K562 (cell line): Measurements from ENCODE around the gene SPRING1. TPM values are rescaled to one million over a fixed set of nuclear protein-coding genes. Genes with fewer than 3 reads are reported as not detected.

Experiments
- ATAC-seq: fragments of 200-7000 bp; cut with Tn5 transposase; 3 replicates; pipeline ENCODE4 v1.9.1; 2020; ENCODE audit warnings: moderate library complexity
- BruUV-seq: library from RNA; stranded (reverse); fragments of 400-500 nt; replicated peaks from 2 replicates; lab custom pipeline; 2021; lab: Mats Ljungman, UMichigan
- CTCF ChIA-PET: fragments of 300-600 bp; formaldehyde crosslinking; extraction: SDS; loops from one replicate; lab custom pipeline; 2021; ENCODE audit warnings: low intra/inter-chr PET ratio; lab: Yijun Ruan, JAX
- POLR2A ChIA-PET: fragments of 300-600, 350-650 bp; sonication (Branson Sonifier 250); formaldehyde crosslinking; extraction: SDS; loops from one replicate; lab custom pipeline; 2021; ENCODE audit warnings: antibody characterized with exemption, inconsistent platforms; lab: Yijun Ruan, JAX
- DNase-seq, 4 experiments: peaks; one replicate each; pipeline versions ENCODE4 v3.0.0 to v3.0.0-alpha.2; 2011 to 2018; ENCODE audit warnings: low spot score in 3 of 4, mixed read lengths in 3 of 4; ENCODE audit errors: extremely low read depth in 1 of 4
- FAIRE-seq: peaks from 2 replicates; lab custom pipeline; 2011; peaks lifted over from hg19 to GRCh38; lab: Jason Lieb, UNC
- H2AFZ ChIP-seq: 2 replicates; pipeline ENCODE4 v1.6.0; 2011; ENCODE audit warnings: low read depth, low read length, control low read depth, inconsistent platforms
- H3K27ac ChIP-seq: fragments of 200-600 bp; 3 replicates; pipeline ENCODE4 v1.8.0; 2011; ENCODE audit warnings: low read depth, mild to moderate bottlenecking, control low read depth, inconsistent platforms, low read length, moderate library complexity, mixed read lengths; ENCODE audit errors: extremely low read depth
- H3K27me3 ChIP-seq, 2 experiments: fragments of 300-600 bp in 1 of 2; 2 replicates in 1 of 2; 3 replicates in 1 of 2; pipeline versions ENCODE4 v1.6.0 to v1.8.0; 2011; ENCODE audit warnings: inconsistent platforms in 2 of 2, low read length in 2 of 2, mild to moderate bottlenecking in 1 of 2, mixed read lengths in 1 of 2, moderate library complexity in 1 of 2; ENCODE audit not compliant: control insufficient read depth in 2 of 2, insufficient read depth in 2 of 2
- H3K36me3 ChIP-seq: fragments of 300-600 bp; 3 replicates; pipeline ENCODE4 v1.8.0; 2011; ENCODE audit warnings: mild to moderate bottlenecking, low read length, inconsistent platforms; ENCODE audit not compliant: control insufficient read depth, insufficient read depth
- H3K4me1 ChIP-seq, 2 experiments: fragments of 200-600 bp in 1 of 2; replicated peaks in 1 of 2; 2 replicates in 1 of 2; 3 replicates in 1 of 2; pipeline versions ENCODE4 v1.5.1 to v1.8.0; 2011; ENCODE audit warnings: inconsistent platforms in 2 of 2, low read length in 2 of 2, mild to moderate bottlenecking in 1 of 2, mixed read lengths in 1 of 2, moderate library complexity in 1 of 2; ENCODE audit not compliant: control insufficient read depth in 2 of 2, insufficient read depth in 2 of 2
- H3K4me2 ChIP-seq: 2 replicates; pipeline ENCODE4 v1.6.1; 2011; ENCODE audit warnings: low read length, control low read depth, inconsistent platforms, mixed read lengths; ENCODE audit not compliant: insufficient read depth
- H3K4me3 ChIP-seq: fragments of 200-600 bp; sonication (generic), shearing (Covaris generic); 2 replicates; pipeline ENCODE4 v1.5.1; 2016; ENCODE audit warnings: control low read depth, inconsistent platforms
- H3K79me2 ChIP-seq: fragments of 200-600 bp; 3 replicates; pipeline ENCODE4 v1.8.0; 2011; ENCODE audit warnings: low read length, inconsistent platforms; ENCODE audit not compliant: control insufficient read depth, insufficient read depth
- H3K9ac ChIP-seq, 2 experiments: 2 replicates each; pipeline versions ENCODE4 v1.6.0 to v1.6.1; 2011; ENCODE audit warnings: low read depth in 2 of 2, low read length in 2 of 2, control low read depth in 1 of 2, inconsistent platforms in 1 of 2, mild to moderate bottlenecking in 1 of 2, mixed read lengths in 1 of 2; ENCODE audit not compliant: insufficient read depth in 1 of 2
- H3K9me1 ChIP-seq: one replicate; pipeline ENCODE4 v1.6.0; 2011; ENCODE audit warnings: inconsistent platforms, mild to moderate bottlenecking, low read length, moderate library complexity; ENCODE audit not compliant: control insufficient read depth, insufficient read depth
- H3K9me3 ChIP-seq: replicated peaks from 2 replicates; pipeline ENCODE4 v1.5.1; 2011; ENCODE audit warnings: low read depth, low read length, inconsistent platforms; ENCODE audit not compliant: control insufficient read depth, insufficient read depth
- H4K20me1 ChIP-seq: replicated peaks from 2 replicates; pipeline ENCODE4 v1.6.1; 2011; ENCODE audit warnings: low read length, inconsistent platforms, mixed read lengths; ENCODE audit not compliant: control insufficient read depth, insufficient read depth
- ASH1L ChIP-seq: fragments of 450-650 bp; IDR thresholded peaks from 2 replicates; pipeline ENCODE4 v1.6.1; 2018; ENCODE audit warnings: borderline replicate concordance, mild to moderate bottlenecking, low read depth; ENCODE audit not compliant: partially characterized antibody
- E4F1 ChIP-seq: fragments of 250-450 bp; sonication (Bioruptor Pico); IDR thresholded peaks from 2 replicates; pipeline ENCODE4 v1.5.0; 2021; ENCODE audit warnings: mild to moderate bottlenecking, borderline replicate concordance
- ZNF280A ChIP-seq: fragments of 450-650 bp; IDR thresholded peaks from 2 replicates; pipeline ENCODE4 v1.6.1; 2018; ENCODE audit warnings: mild to moderate bottlenecking, low read depth; ENCODE audit not compliant: partially characterized antibody
- ZNF316 ChIP-seq: fragments of 450-650 bp; IDR thresholded peaks from 2 replicates; pipeline ENCODE4 v1.6.1; 2016
- WGBS: fragments of 100-300 bp; shearing (Covaris generic); methylation state at CpG from one replicate; pipeline ENCODE4 v1.1.6; 2016; ENCODE audit warnings: low coverage, mixed read lengths; ENCODE audit not compliant: insufficient coverage; ENCODE audit errors: missing lambda C conversion rate; 5-methylcytosine and 5-hydroxymethylcytosine counted together
- in situ Hi-C: fragments of 300-500 bp; cut with MboI; formaldehyde crosslinking; loops from 4 replicates; pipeline ENCODE4 v1.15.0; 2018; ENCODE audit warnings: inconsistent platforms, mixed read lengths
- intact Hi-C: fragments of 100-400 bp; cut with micrococcal nuclease; formaldehyde crosslinking; loops from 2 replicates; pipeline ENCODE4 v1.14.2; 2022
- polyA plus RNA-seq, 8 experiments: library from polyadenylated mRNA; depleted of rRNA in 4 of 8; stranded (reverse) in 5 of 8; unstranded in 3 of 8; fragments of >200 nt; fragmentation: Nextera tagmentation in 2 of 8; fragmentation: Illumina TruSeq in 1 of 8; extraction: Ambion mirVana in 2 of 8; extraction: Trizol in 1 of 8; gene quantifications; 2 replicates each; pipeline versions ENCODE4 v1.2.1 to v1.2.3, GENCODE V29; 2011 to 2014; ENCODE audit warnings: inconsistent platforms in 1 of 8, missing spikeins in 1 of 8
- total RNA-seq, 7 experiments: library from RNA; depleted of rRNA in 6 of 7; stranded (reverse); fragments of >200 nt in 6 of 7; fragmentation: Illumina TruSeq in 2 of 7; extraction: Trizol in 2 of 7; gene quantifications; 2 replicates each; pipeline versions ENCODE4 v1.2.1 to v1.2.3, GENCODE V29; 2011 to 2021; ENCODE audit warnings: low replicate concordance in 1 of 7

SPRING1 gene
- total and polyA plus RNA-seq, 9 of the 15 experiments (the other 6 are each of a cell fraction or from before 2014, with no cell fraction given) = 1.1 to 20.0 (median 8.0) TPM

GRCh38 chr12:116698116-116698515 is 39.8 kb downstream of the SPRING1 start:
- intact Hi-C loops (loop anchor here (5.0 kb wide), 1 partner anchor 751 kb away; no protein-coding TSS in a partner anchor), in situ Hi-C loops (loop anchor here (25.0 kb wide), 1 partner anchor 711 kb away; no protein-coding TSS in a partner anchor)
- FAIRE-seq (no peak), DNase-seq (no peak), ATAC-seq (no peak)
- Histone ChIP-seq H3K27me3 (peaks cover 30 to 38% of the 10 kb centered on the region in 2 experiments), H2AFZ (no peak overlapping the region), H3K9me1 (no peaks in the 10 kb centered on the region), H4K20me1 (peaks cover 4% of the 10 kb centered on the region; the same call in 1 of the 2 replicates), H3K4me3 (no peak overlapping the region), H3K4me2 (no peak overlapping the region), H3K9me3 (no peaks in the 10 kb centered on the region), H3K27ac (no peak overlapping the region), H3K36me3 (no peaks in the 10 kb centered on the region), H3K4me1 (peaks cover 0 to 7% of the 10 kb centered on the region in 2 experiments; a peak in 1 of 5 replicates), H3K79me2 (no peaks in the 10 kb centered on the region), H3K9ac (no peak overlapping the region)
- ChIA-PET CTCF (interaction anchor here (0.8 kb wide), 1 partner anchor 682 kb away, joined by 4 read pairs; no protein-coding TSS in a partner anchor), POLR2A (interaction anchor here (1.1 kb wide), 1 partner anchor 11 kb away, joined by 3 read pairs; no protein-coding TSS in a partner anchor)
- TF ChIP-seq ZNF316 (no peak), ASH1L (no peak), E4F1 (CRISPR knock-in tag) (no peak), ZNF280A (no peak)
- BruUV-seq = no TSS peak
- 44% methylated on average over 8 of the region's 8 CpGs for WGBS
